Measurements from ENCODE around the gene FLRT1.

The FLRT1 gene

GRCh38 chr11:64067230-64067993 is 31.7 kb downstream of the FLRT1 start:
- DNase-seq (ENCODE audit: low read depth, low spot score) = no peak

GRCh38 chr11:64068705-64069400 is 33.1 kb downstream of the FLRT1 start:
- no peak for DNase-seq (ENCODE audit: low read depth, low spot score)

GRCh38 chr11:64069401-64070313 is 33.9 kb downstream of the FLRT1 start:
- no peak for DNase-seq (ENCODE audit: low read depth, low spot score)

- DNase-seq (ENCODE audit: low read depth, low spot score) = no peak
Measured at GRCh38 chr11:64070314-64070681, 34.6 kb downstream of the FLRT1 start.

GRCh38 chr11:64071849-64072248 is 36.1 kb downstream of the FLRT1 start:
- DNase-seq (ENCODE audit: low read depth, low spot score) = no peak

GRCh38 chr11:64072403-64072802 is 36.7 kb downstream of the FLRT1 start:
- no peak for DNase-seq (ENCODE audit: low read depth, low spot score)

- DNase-seq (ENCODE audit: low read depth, low spot score) = no peak
Measured at GRCh38 chr11:64072871-64073270, 37.1 kb downstream of the FLRT1 start.

- DNase-seq (ENCODE audit: low read depth, low spot score) = no peak
Measured at GRCh38 chr11:64073542-64073941, 37.8 kb downstream of the FLRT1 start.

- DNase-seq (ENCODE audit: low read depth, low spot score) = no peak
Measured at GRCh38 chr11:64074239-64074638, 38.5 kb downstream of the FLRT1 start.

GRCh38 chr11:64076758-64077157 is 41.0 kb downstream of the FLRT1 start:
- DNase-seq (ENCODE audit: low read depth, low spot score) = no peak

GRCh38 chr11:64077607-64078006 is 41.9 kb downstream of the FLRT1 start:
- no peak for DNase-seq (ENCODE audit: low read depth, low spot score)

- DNase-seq (ENCODE audit: low read depth, low spot score) = no peak
Measured at GRCh38 chr11:64078284-64078683, 42.6 kb downstream of the FLRT1 start.

- no peak for DNase-seq (ENCODE audit: low read depth, low spot score)
Measured at GRCh38 chr11:64078905-64079304, 43.2 kb downstream of the FLRT1 start.

- no peak for DNase-seq (ENCODE audit: low read depth, low spot score)
Measured at GRCh38 chr11:64080390-64080789, 44.7 kb downstream of the FLRT1 start.

GRCh38 chr11:64081745-64082442 is 46.2 kb downstream of the FLRT1 start:
- DNase-seq (ENCODE audit: low read depth, low spot score) = no peak

- DNase-seq (ENCODE audit: low read depth, low spot score) = no peak
Measured at GRCh38 chr11:64083398-64084080, 47.8 kb downstream of the FLRT1 start.

- DNase-seq (ENCODE audit: low read depth, low spot score) = no peak
Measured at GRCh38 chr11:64084146-64084950, 48.6 kb downstream of the FLRT1 start.

- no peak for DNase-seq (ENCODE audit: low read depth, low spot score)
Measured at GRCh38 chr11:64084951-64085710, 49.4 kb downstream of the FLRT1 start.

Measured in activated CD4-positive, CD25-positive, alpha-beta regulatory T cell treated with anti-CD3 and anti-CD28 coated beads, Interleukin-2, amount 50 U/mL, for 16 hours (primary cell).